ENCODE measurements around the gene LIF. TPM values are rescaled to one million over a fixed set of nuclear protein-coding genes. Genes with fewer than 3 reads are reported as not detected.

LIF gene
- total RNA-seq, 1 experiment from 2014 or later, result 34.4 TPM

DNA sequence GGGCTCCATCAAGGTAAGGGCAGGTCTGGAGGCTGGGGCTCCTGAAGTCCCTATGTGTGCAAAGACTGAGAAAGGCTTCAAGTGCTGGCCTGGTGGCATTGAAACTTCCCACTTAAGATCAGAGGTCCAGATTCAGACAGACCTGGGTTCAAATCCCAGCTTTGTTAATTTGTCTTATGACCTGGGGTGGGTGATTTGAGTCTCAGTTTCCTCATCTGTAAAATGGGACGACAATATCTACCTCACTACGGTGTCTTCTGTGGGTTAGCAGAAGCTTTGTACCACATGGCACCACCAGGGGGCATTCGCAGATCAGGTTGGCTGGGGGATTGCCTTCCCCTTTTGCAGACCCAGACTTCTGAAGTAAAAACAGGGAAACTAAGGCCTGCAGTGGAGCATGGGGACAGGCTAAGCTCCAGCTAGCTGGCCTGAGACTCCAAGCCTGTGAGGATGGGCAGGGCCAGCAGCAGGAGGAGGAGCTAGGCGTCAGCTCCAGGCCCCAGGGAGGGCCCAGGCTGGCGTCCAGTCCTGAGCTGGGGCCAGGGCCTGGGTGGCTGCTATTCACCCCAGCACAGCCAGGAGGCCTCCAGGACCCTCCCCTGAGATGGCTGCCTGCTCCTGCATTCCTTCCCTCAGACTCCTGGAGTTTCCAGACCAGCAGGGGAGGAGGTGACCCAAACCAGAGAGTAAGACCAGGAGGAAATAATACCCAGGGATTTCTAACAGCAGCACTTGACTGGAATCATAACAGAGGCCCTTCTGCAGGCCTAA, 41.3 kb upstream of the LIF start:
- no peaks in the 10 kb centered on the region for H3K27me3 ChIP-seq (ENCODE audit: control insufficient read depth, insufficient read depth, low read length)
- peak overlapping the region in 1 of 2 experiments; percentile 74; a peak in 2 of 4 replicates for H3K4me3 ChIP-seq (ENCODE audit: low read depth in 2 of 2, low read length in 2 of 2)
- no peaks in the 10 kb centered on the region; the same call in 1 of the 2 replicates for H3K36me3 ChIP-seq (ENCODE audit: control insufficient read depth, insufficient read depth, low read length)
- CTCF ChIA-PET, result interaction anchor here (0.5 to 1.7 kb wide), 9 partner anchors 15 to 675 kb away, joined by 3 to 12 read pairs (median 5); partner anchors contain the start of genes RNF215 and TBC1D10A
- peak; percentile 81 for ATAC-seq
- intact Hi-C loops (cut with micrococcal nuclease; ENCODE audit: unreplicated experiment), result loop anchor here (5.0 kb wide), 1 partner anchor 99 kb away; the partner anchor contains the start of gene RNF215
- in situ Hi-C loops (cut with HindIII; ENCODE audit: low pct_unique_long_range_greater_than_20kb, low sequenced_read_pairs), result no loop called here
- DNase-seq (ENCODE audit: low read depth, low spot score), result peak; percentile 65
- peak overlapping the region; percentile 59; the same call in 1 of the 2 replicates for H3K27ac ChIP-seq (ENCODE audit: low read length)
- peaks cover 25% of the 10 kb centered on the region for H3K4me1 ChIP-seq (ENCODE audit: control insufficient read depth, insufficient read depth, low read length)
- TF ChIP-seq, protein P1, sequence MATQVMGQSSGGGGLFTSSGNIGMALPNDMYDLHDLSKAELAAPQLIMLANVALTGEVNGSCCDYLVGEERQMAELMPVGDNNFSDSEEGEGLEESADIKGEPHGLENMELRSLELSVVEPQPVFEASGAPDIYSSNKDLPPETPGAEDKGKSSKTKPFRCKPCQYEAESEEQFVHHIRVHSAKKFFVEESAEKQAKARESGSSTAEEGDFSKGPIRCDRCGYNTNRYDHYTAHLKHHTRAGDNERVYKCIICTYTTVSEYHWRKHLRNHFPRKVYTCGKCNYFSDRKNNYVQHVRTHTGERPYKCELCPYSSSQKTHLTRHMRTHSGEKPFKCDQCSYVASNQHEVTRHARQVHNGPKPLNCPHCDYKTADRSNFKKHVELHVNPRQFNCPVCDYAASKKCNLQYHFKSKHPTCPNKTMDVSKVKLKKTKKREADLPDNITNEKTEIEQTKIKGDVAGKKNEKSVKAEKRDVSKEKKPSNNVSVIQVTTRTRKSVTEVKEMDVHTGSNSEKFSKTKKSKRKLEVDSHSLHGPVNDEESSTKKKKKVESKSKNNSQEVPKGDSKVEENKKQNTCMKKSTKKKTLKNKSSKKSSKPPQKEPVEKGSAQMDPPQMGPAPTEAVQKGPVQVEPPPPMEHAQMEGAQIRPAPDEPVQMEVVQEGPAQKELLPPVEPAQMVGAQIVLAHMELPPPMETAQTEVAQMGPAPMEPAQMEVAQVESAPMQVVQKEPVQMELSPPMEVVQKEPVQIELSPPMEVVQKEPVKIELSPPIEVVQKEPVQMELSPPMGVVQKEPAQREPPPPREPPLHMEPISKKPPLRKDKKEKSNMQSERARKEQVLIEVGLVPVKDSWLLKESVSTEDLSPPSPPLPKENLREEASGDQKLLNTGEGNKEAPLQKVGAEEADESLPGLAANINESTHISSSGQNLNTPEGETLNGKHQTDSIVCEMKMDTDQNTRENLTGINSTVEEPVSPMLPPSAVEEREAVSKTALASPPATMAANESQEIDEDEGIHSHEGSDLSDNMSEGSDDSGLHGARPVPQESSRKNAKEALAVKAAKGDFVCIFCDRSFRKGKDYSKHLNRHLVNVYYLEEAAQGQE (IDR thresholded peaks at IDR 0.05; ENCODE audit: insufficient read depth in 1 of 2, low read depth in 2 of 2, low read length in 1 of 2), result no peak
- TF ChIP-seq, protein P2, sequence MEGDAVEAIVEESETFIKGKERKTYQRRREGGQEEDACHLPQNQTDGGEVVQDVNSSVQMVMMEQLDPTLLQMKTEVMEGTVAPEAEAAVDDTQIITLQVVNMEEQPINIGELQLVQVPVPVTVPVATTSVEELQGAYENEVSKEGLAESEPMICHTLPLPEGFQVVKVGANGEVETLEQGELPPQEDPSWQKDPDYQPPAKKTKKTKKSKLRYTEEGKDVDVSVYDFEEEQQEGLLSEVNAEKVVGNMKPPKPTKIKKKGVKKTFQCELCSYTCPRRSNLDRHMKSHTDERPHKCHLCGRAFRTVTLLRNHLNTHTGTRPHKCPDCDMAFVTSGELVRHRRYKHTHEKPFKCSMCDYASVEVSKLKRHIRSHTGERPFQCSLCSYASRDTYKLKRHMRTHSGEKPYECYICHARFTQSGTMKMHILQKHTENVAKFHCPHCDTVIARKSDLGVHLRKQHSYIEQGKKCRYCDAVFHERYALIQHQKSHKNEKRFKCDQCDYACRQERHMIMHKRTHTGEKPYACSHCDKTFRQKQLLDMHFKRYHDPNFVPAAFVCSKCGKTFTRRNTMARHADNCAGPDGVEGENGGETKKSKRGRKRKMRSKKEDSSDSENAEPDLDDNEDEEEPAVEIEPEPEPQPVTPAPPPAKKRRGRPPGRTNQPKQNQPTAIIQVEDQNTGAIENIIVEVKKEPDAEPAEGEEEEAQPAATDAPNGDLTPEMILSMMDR (IDR thresholded peaks at IDR 0.05), result peak; percentile 79
- TF ChIP-seq POLR2AphosphoS5 (IDR thresholded peaks at IDR 0.05; ENCODE audit: low read depth, low read length) (no peak), TCF7L2 (IDR thresholded peaks at IDR 0.05; ENCODE audit: low read depth, low read length) (no peak), SIN3A (IDR thresholded peaks at IDR 0.05; ENCODE audit: borderline replicate concordance, insufficient read depth, low read depth, low read length) (no peak)
- BruUV-seq (replicated peaks), result no TSS peak
- no peaks in the 10 kb centered on the region for H3K9me3 ChIP-seq (ENCODE audit: control insufficient read depth, insufficient read depth, low read depth, low read length)
- POLR2A ChIA-PET, result interaction anchor here (0.6 kb wide), 1 partner anchor 37 kb away, joined by 3 read pairs; no protein-coding TSS in a partner anchor

GRCh38 chr22:30286813-30287647, 40.5 kb upstream of the LIF start:
- TF ChIP-seq POLR2AphosphoS5 (IDR thresholded peaks at IDR 0.05; ENCODE audit: low read depth, low read length), result no peak
- TF ChIP-seq, protein P2 (IDR thresholded peaks at IDR 0.05), result peak; percentile 91
- ATAC-seq (peak; percentile 33; the same call in 1 of the 2 replicates), DNase-seq (ENCODE audit: low read depth, low spot score) (no peak)
- POLR2A ChIA-PET, result no interaction called here
- Histone ChIP-seq H3K36me3 (ENCODE audit: control insufficient read depth, insufficient read depth, low read length) (no peaks in the 10 kb centered on the region; the same call in 1 of the 2 replicates), H3K4me3 (ENCODE audit: low read depth in 2 of 2, low read length in 2 of 2) (no peak overlapping the region), H3K9me3 (ENCODE audit: control insufficient read depth, insufficient read depth, low read depth, low read length) (no peaks in the 10 kb centered on the region), H3K27ac (ENCODE audit: low read length) (peak overlapping the region; percentile 31), H3K27me3 (ENCODE audit: control insufficient read depth, insufficient read depth, low read length) (no peaks in the 10 kb centered on the region), H3K4me1 (ENCODE audit: control insufficient read depth, insufficient read depth, low read length) (peaks cover 25% of the 10 kb centered on the region)
- in situ Hi-C loops (cut with HindIII; ENCODE audit: low pct_unique_long_range_greater_than_20kb, low sequenced_read_pairs) (no loop called here), intact Hi-C loops (cut with micrococcal nuclease; ENCODE audit: unreplicated experiment) (loop anchor here (5.0 kb wide), 1 partner anchor 100 kb away; the partner anchor contains the start of gene RNF215)
- CTCF ChIA-PET, result interaction anchor here (0.5 to 1.7 kb wide), 7 partner anchors 15 to 674 kb away, joined by 3 to 12 read pairs (median 5); partner anchors contain the start of genes RNF215 and TBC1D10A
- BruUV-seq (replicated peaks), result no TSS peak

Data from Panc1 (cell line).